HG03095 (cell line): Measurements from ENCODE around the gene DPM2.

ENCODE experiments used
- ATAC-seq: cut with Tn5 transposase; IDR thresholded peaks from one replicate; pipeline ENCODE4 v1.9.1; 2021; ENCODE audit warnings: moderate library complexity; ENCODE audit not compliant: unreplicated experiment

Gene DPM2

DNA sequence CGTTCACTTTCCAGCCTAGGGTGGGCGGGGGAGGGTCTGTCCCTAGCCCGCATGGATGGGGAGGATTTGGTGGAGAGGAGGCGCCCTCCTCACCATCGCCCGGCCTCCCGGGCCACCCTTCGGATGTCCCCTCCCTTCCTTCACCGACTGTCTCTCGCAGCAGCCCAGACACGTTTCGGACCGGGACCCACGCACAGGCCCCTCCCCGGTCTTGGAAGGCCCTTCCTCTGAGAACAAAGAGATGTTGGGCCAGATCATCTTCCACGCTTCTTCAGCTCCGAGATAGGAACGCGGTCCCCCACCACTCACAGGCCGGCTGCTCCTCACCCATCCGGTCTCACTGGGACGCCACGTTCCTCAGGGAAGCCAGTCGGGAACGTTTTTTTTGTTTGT is 640 bp upstream of the DPM2 start:
- no peak for ATAC-seq

- no peak for ATAC-seq
Measured at GRCh38 chr9:127937056-127937387, 632 bp downstream of the DPM2 start.

GRCh38 chr9:127936347-127936852 is 1.3 kb downstream of the DPM2 start:
- no peak for ATAC-seq

GRCh38 chr9:127935765-127936221 is 1.9 kb downstream of the DPM2 start:
- ATAC-seq, result no peak

GRCh38 chr9:127934986-127935385 is 2.7 kb downstream of the DPM2 start:
- no peak for ATAC-seq

- no peak for ATAC-seq
Measured at GRCh38 chr9:127934248-127934647, 3.4 kb downstream of the DPM2 start.

GRCh38 chr9:127931092-127931881 is 6.4 kb downstream of the DPM2 start:
- ATAC-seq, result peak; percentile 25

DNA sequence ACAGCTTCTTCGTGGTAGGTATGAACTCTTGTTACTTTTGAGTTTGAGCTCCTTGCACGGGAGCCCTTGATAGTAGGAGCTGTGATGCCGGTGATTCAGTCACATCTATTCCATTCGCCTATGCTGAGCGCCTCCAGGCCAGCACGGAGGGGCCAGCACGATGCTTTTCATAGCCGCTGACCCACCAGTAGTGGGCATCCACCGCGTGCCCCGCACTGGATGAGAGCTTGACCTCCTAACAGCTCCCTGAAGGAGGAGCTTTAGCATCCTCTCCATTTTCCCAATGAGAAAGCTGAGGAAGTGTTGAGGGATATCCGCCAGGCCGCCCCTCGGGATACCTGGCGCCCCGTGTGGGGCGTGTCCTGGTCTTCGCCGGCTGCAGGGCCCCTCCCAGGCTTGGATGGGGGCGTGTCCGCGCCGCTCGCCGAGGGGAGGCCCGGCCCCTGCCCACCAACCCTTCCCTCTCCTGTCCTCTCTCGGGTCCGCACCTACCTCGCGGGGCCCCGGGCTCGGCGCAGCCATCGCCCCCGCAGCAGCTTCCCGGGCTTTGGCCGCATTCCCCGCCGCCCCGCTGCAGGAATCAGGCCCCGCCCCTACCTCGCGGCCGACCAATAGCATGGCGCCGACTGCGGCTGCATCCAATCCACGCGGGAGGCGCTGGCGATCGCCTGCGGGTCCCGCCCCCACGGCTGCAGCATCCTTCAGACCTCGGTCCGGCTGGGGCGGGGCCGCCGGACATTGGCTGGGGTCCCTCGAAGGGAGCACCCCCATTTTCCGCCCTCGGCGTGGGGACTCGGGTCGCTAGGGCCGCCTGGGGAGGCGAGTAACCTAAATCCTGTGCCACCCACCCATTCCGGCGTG is 7.2 kb downstream of the DPM2 start, which contains the start of gene PIP5KL1:
Gene PIP5KL1 (minus strand): TSS at position 547 of the 861 bp plus-strand sequence. CDS start 25 bp downstream, at position 522.
- peak; percentile 68 for ATAC-seq

DNA sequence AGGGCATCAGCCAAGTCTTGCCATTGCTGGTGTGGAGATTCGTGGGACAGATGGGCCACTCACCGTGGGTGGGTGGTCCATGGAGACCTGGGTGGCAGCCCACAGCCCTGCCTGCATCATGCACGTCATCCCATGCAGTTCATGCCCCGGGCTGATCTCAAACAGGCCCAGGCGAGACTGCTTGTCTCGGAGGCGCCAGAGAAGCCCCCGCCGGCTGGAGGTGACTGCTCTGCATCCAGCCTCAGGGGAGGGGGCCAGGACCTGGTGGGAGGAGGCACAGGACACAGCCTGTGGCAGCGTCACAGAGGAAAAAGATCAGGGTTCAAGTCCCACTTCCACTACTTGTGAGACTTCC is 8.1 kb downstream of the DPM2 start:
- ATAC-seq, result no peak

- no peak for ATAC-seq
Measured at GRCh38 chr9:127928676-127929624, 8.7 kb downstream of the DPM2 start.

DNA sequence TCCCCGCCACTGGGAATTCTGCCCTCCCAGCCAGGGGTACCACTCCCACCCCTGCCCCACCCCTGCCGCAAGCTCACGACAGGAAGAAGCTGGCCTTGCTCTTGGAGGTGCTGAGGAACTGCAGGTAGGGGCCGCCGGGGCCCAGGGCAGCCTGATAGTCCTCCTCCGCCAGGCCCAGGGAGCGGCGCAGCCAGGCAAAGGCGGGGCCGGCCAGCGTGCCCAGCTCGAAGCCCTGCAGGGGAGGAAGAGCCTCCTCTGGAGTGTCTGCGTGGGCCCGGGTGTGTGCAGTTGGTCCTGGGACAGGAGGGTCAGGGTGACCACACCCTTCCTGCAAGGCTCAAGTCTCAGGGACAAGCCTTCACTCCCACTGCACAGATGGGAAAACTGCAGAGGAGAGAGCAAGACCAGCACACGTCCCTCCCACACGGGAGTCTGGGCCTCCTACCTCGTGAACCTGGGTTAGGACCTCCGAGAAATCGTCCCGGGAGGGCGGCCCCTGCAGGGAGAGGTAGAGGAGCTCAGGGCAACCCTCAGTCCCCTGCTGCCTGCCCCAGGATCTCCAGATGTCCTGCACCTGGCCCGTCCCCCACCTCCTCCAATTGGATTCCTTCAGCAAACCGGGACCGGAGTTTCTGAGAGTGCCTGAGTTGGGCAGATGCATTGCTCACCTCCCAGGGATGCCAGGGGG is 9.5 kb downstream of the DPM2 start:
- ATAC-seq, result no peak

DNA sequence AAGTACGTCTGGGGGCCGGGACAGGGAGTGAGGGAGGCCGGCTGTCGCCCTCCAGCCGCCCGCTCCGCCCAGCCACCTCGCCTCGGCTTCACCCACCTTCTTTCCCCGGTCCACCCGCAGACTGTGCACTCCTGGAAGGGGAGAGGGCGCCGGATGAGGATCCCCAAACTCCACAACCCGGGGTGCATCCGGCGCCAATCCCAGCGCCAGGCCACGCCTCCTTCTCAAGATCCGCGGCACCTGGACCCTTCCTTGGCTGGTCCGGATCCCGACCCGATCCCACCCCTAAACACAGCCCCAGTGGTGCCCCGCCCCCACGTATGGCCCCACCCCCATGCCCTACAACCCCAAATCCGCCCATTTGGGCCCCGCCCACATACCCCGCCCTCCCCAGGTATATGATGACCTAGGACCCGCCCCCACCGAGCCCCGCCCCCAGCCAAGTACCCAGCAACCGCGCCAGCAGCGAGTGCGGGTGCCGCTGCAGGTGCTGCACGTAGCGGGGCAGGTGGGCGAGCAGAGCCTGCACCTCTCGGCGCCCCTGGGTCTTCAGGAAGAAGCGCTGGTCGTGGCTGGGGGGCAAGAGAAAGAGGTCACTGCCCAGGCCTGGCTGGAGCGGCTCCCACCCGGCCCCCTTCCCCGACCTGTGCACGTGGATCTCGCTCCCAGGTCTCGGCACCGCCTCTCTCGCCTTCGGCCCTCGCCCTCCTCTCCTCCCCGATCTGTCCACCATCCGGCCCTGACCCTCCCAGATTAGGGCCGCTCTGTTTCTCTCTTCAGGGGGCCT is 10.3 kb downstream of the DPM2 start:
- no peak for ATAC-seq

DNA sequence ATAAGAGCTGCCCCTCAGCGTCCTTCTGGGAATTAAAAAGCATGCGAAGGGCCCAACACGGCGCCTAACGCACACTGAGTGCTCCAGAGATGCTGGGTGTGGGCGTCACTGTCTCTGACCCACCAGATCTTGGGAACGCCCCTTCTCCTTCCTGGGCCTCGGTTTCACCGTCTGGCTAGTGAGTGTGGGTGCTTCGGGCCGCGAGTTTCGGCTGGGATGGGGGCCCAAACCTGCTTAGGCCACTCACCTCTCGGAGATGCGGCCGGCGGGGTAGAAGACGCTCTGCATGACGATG is 10.8 kb downstream of the DPM2 start:
- no peak for ATAC-seq

DNA sequence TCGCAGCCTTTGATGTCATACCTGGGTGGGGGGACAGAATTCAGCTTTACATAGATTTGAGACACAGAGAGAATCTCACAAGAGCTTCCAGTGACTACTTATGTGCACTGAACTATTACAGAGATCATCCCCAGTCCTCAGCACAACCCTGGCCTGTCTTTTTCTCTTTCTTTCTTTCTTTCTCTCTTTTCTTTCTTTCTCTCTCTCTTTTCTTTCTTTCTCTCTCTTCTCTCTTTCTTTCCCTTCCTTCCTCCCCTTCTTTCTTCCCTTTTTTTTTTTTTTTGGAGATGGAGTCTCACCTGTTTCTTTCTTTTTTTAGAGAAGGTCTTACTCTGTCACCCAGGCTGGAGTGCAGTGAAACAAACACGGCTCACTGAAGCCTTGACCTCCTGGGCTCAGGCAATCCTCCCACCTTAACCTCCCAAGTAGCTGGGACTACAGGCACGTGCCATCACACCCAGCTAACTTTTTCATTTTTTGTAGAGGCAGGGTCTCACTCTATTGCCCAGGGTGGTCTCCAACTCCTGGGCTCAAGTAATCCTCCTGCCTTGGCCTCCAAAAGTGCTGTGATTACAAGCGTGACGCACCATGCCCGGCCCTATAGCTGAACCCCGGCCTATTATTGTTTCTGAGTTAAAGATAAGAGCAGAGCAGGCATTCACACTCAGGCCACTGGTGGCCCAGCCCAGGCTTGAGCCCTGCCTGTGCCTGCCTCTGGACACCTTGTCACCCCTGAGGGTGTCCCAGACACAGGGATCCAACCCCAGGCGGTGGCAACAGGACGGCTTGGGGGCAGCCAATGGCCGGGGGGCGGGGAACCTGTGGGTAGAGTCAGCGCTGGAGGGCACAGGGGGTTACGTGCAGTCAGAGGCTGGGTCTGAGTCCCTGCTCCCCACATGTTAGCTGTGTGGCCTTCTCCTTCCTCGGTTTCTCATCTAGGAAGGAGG is 11.4 kb downstream of the DPM2 start:
- ATAC-seq, result no peak

DNA sequence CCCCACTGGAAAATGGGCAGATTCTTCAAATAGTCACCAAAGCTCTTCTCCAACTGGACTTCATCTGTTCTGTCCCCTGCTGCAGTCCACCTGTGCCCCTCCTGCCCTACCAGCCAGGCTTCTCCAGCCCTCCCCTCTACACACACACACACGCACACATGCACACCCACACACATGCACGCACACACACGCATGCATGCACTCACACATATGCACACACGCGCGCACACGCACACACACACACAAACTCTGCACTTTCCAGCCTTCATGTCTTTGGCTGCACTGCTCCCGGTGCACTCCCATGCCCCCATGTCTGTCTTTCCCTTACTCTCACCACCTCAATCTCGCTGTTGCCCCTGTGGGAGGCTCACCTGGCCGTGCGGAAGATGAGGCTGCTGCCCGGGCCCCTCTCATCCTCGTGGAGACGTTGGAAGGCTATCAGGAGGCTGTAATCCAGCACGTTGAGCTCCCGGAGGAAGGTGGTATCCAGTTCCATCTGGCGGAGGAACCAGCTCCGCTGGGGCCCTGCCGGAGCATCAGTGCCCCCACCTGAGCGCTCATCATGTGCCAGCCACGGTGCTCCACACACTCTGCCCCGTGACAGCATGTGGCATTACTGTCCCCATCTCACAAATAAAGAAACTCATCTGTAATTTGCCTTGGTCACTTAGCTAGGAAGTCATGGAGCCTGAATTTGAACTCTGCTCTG is 12.8 kb downstream of the DPM2 start:
- no peak for ATAC-seq

- ATAC-seq, result no peak
Measured at GRCh38 chr9:127923771-127924170, 13.9 kb downstream of the DPM2 start.

GRCh38 chr9:127923046-127923445 is 14.6 kb downstream of the DPM2 start:
- ATAC-seq, result no peak

GRCh38 chr9:127921557-127922120 is 16.0 kb downstream of the DPM2 start:
- no peak for ATAC-seq
